Thymus (tissue), 11 donors: ENCODE results near the gene TSPAN10. TPM values are rescaled to one million over a fixed set of nuclear protein-coding genes. Genes with fewer than 3 reads are reported as not detected.

Source experiments
- DNase-seq, 9 donors: peaks; one replicate each; pipeline ENCODE4 v3.0.0-alpha.2; 2013; ENCODE audit warnings: low spot score in 9 of 9, low read depth in 6 of 9, missing footprints in 1 of 9
- H3K27ac ChIP-seq, 2 donors: one replicate each; pipeline ENCODE4 v1.5.1; 2013; ENCODE audit warnings: control low read depth in 1 of 2, low read depth in 1 of 2, low read length in 1 of 2, mild to moderate bottlenecking in 1 of 2, moderate library complexity in 1 of 2
- H3K27me3 ChIP-seq, 2 donors: one replicate each; pipeline ENCODE4 v1.5.1; 2013; ENCODE audit warnings: low read length in 1 of 2; ENCODE audit not compliant: control insufficient read depth in 2 of 2, insufficient read depth in 1 of 2
- H3K36me3 ChIP-seq, 2 donors: one replicate each; pipeline ENCODE4 v1.5.1; 2013; ENCODE audit warnings: low read length in 1 of 2, mild to moderate bottlenecking in 1 of 2, moderate library complexity in 1 of 2; ENCODE audit not compliant: control insufficient read depth in 2 of 2, insufficient read depth in 2 of 2
- H3K4me1 ChIP-seq, 2 donors: one replicate each; pipeline ENCODE4 v1.5.1; 2013; ENCODE audit warnings: low read length in 2 of 2; ENCODE audit not compliant: control insufficient read depth in 2 of 2, insufficient read depth in 2 of 2
- H3K4me3 ChIP-seq, 2 donors: one replicate each; pipeline ENCODE4 v1.5.1; 2013; ENCODE audit warnings: low read length in 2 of 2, control low read depth in 1 of 2, mild to moderate bottlenecking in 1 of 2
- H3K9me3 ChIP-seq, 2 donors: one replicate each; pipeline ENCODE4 v1.5.1; 2013; ENCODE audit warnings: low read length in 1 of 2, mild to moderate bottlenecking in 1 of 2; ENCODE audit not compliant: control insufficient read depth in 2 of 2, insufficient read depth in 1 of 2
- WGBS: extraction: QIAGEN DNeasy Blood & Tissue Kit; methylation state at CpG from one replicate; pipeline ENCODE4 v1.1.7; 2013; 5-methylcytosine and 5-hydroxymethylcytosine counted together
- polyA plus RNA-seq: library from polyadenylated mRNA; stranded (reverse); fragments of 200-250 nt; gene quantifications from one replicate; pipeline ENCODE4 v1.2.3, GENCODE V29; 2013
- total RNA-seq: library from RNA; stranded (reverse); fragments of 120-200 nt; gene quantifications from one replicate; pipeline ENCODE4 v1.2.4, GENCODE V29; 2013
- donor health status: healthy.

Gene TSPAN10
- total and polyA plus RNA-seq, 2 donors: 0.47 to 1.8 TPM

DNA sequence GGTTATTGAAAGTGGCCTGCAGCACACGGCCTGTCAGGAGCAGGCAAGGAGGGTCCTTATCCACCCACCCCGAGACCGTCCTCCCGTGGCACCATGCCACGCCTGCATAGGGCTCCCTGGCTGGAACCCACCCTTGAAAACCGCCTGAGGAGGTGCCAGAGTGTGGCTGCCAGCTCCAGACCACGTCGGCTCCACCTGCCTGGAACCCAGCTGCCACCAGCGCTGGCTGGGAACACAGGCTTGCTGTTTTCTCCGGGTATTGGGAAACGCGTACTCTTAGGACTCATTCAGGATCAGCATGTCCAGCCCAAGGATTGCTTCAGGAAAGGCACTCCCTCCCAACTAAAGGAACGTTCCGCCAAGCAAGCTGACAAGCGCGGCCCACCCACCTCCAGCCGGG lies 39.9 kb downstream of the TSPAN10 start:
- DNase-seq: no peak
- Histone ChIP-seq H3K4me3 (no peak overlapping the region), H3K9me3 (no peaks in the 10 kb centered on the region), H3K27ac (no peak overlapping the region), H3K4me1 (no peaks in the 10 kb centered on the region), H3K27me3 (no peaks in the 10 kb centered on the region), H3K36me3 (peaks cover 40 to 42% of the 10 kb centered on the region in 2 donors)
- 95% methylated on average over 17 of the region's 17 CpGs for whole genome bisulfite sequencing

DNA sequence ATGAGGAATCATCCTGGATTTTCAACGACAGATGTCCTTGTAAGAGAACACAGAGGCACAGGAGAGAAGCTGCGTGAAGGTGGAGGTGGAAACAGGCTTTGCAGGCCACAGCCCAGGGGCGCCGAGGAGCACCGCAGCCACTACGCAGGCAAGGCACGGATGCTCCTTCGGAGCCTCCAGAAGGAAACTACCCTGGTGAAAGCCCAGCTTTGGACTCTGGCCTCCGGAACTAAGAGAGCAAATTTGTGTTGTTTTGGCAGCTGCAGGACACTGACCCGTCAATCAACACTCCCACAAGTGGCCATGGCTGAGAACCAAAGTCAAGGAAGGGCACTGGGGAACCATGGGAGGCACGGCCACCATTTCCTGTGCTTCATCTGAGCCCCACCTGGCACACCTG lies 43.2 kb downstream of the TSPAN10 start:
- no peak overlapping the region for H3K27ac ChIP-seq
- peaks cover 16 to 17% of the 10 kb centered on the region in 2 donors for H3K4me1 ChIP-seq
- no peaks in the 10 kb centered on the region for H3K9me3 ChIP-seq
- no peak for DNase-seq
- 97% methylated on average over 11 of the region's 11 CpGs for WGBS
- no peak overlapping the region for H3K4me3 ChIP-seq
- no peaks in the 10 kb centered on the region for H3K27me3 ChIP-seq
- peaks cover 14 to 15% of the 10 kb centered on the region in 2 donors for H3K36me3 ChIP-seq

DNA sequence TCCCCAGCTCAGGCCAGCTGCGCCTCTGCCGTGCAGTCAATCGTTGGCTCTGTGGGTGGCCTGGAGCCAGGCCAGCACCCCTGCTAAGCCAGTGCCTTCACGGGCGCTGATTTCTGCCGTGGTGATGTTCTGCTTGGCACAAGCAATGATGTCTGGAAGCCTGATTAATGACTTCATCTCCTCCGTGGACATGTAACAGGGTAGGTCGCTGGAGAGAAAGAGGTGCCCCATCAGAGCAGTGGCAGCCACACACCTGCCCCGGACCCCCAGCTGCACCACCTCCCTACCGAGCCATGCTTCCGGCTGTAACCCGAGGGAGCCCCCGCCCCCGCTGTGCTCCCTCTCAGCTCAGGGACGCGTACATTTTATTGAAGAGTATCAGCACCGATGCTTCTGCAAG lies 44.7 kb downstream of the TSPAN10 start:
- no peak for DNase-seq
- no peak overlapping the region for H3K27ac ChIP-seq
- H3K9me3 ChIP-seq: no peaks in the 10 kb centered on the region
- WGBS: 96% methylated on average over 17 of the region's 17 CpGs
- H3K4me3 ChIP-seq: no peak overlapping the region
- H3K36me3 ChIP-seq: peaks cover 16 to 27% of the 10 kb centered on the region in 2 donors
- H3K4me1 ChIP-seq: peaks cover 16 to 25% of the 10 kb centered on the region in 2 donors
- no peaks in the 10 kb centered on the region for H3K27me3 ChIP-seq

DNA sequence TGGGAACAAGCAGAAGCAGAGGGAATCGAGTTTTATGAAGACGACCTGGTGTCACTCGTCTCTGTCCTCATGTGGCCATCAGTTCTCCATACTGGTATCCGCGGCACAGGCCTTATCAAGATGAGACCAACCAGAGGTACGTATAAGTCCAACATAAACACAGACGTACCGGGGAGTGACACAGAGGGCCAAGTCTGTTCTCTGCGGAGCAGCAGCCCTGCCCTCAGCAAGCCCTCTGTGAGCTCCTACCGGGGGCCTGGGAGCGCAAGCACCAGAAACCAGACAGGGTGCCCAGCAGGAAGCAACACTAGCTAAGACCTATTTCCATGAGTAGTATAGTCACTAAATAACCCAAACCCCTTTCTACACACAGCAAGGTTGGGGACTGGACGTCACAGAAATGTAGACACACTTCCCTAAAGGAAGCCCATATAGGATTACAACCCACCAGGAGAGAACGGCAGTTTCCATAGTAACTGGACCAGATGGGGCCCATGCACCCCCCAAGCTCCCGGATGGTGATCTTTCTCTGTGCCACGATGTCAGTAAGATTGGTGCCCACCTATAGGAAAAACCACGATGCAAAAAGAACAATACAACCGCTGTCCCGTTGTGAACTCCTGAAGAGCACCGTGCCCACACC lies 45.7 kb downstream of the TSPAN10 start:
- WGBS: 51% methylated on average over 19 of the region's 19 CpGs
- Histone ChIP-seq H3K9me3 (no peaks in the 10 kb centered on the region), H3K4me3 (peak overlapping the region; percentile 93 to 99), H3K36me3 (peaks cover 25 to 37% of the 10 kb centered on the region in 2 donors), H3K27me3 (no peaks in the 10 kb centered on the region), H3K27ac (peak overlapping the region in 1 of 2 donors; percentile 33), H3K4me1 (peaks cover 16 to 25% of the 10 kb centered on the region in 2 donors)
- DNase-seq: no peak

DNA sequence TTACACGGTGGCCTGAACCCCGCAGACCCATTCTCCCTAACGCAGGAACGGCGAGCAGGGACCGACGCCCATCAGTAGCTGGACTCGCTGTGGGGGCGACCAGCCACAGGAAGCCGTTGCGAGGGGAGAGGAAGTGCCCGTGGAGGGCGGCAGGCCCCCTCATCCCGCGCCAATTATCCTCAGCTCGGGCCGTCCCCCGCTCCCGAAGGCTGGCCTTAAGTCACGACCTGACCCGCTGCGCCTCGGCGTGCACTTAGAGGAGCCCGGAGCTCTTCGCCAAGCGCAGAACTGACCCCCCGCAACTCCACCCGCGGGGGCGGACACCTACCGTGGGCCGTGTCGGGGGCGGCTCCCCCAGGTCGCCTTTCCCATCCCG lies 46.2 kb downstream of the TSPAN10 start:
- no peaks in the 10 kb centered on the region for H3K27me3 ChIP-seq
- peak overlapping the region; percentile 47 to 83 for H3K27ac ChIP-seq
- peak overlapping the region; percentile 93 to 99 for H3K4me3 ChIP-seq
- DNase-seq: peak in 2 of 9 donors; percentile 14 to 18
- H3K9me3 ChIP-seq: no peaks in the 10 kb centered on the region
- peaks cover 30 to 42% of the 10 kb centered on the region in 2 donors for H3K36me3 ChIP-seq
- under 1% methylated on average over 37 of the region's 37 CpGs for WGBS
- H3K4me1 ChIP-seq: peaks cover 16 to 25% of the 10 kb centered on the region in 2 donors

DNA sequence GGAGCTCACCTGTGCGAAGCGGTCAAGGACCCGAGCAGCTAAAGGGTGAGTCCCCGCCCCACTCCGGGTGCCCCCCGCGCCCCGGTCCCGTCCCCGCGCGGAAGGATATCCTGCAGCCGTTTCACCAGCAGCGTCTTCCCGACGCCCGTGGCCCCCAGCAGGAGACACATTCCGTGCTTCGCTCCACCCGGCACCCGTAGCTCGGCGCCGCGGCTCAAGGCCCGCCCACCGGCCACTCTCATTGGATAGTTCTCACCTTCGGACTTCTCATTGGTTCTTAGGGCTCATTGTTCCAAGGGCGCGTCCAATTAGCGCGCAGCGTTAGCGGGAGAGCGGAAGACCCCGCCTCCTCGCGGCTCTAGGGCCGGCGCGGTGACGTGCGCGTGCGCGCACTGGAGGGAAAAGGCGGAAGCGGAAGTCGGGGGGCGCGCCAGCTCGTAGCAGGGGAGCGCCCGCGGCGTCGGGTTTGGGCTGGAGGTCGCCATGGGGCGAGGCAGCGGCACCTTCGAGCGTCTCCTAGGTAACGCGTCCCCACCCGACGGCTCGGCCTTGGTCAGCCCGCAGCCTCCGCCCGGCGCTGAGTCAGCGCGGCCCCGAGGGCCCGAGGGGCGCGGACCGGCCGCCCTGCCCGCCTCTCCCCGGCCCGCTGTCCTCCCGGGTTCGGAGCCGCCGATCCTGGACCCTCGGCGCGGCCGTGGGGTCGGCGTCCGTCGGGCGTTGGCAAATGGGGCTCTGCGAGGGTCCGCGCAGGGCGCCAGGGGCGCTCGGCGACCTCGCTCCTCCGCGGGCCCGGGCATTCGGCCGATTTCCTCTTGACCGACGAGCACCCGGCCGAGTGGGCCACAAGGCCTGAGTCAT lies 46.8 kb downstream of the TSPAN10 start, which contains the start of the genes ARL16 and HGS:
Gene ARL16 (minus strand): TSS at position 214 of the 858 bp plus-strand sequence. CDS start 44 bp downstream, at position 170.
Gene HGS (plus strand): TSS at position 428 of the 858 bp plus-strand sequence. CDS start 56 bp downstream, at position 484.
- Histone ChIP-seq H3K27ac (peak within 1 kb of the TSS; percentile 47 to 83), H3K27me3 (no peaks in the 10 kb centered on the region), H3K36me3 (peaks cover 36 to 48% of the 10 kb centered on the region in 2 donors), H3K9me3 (no peaks in the 10 kb centered on the region), H3K4me1 (peaks cover 16 to 25% of the 10 kb centered on the region in 2 donors), H3K4me3 (peak within 1 kb of the TSS; percentile 93 to 99)
- under 1% methylated on average over 112 of the region's 112 CpGs for WGBS
- DNase-seq: peak; percentile 96 to 100 (median 99)

DNA sequence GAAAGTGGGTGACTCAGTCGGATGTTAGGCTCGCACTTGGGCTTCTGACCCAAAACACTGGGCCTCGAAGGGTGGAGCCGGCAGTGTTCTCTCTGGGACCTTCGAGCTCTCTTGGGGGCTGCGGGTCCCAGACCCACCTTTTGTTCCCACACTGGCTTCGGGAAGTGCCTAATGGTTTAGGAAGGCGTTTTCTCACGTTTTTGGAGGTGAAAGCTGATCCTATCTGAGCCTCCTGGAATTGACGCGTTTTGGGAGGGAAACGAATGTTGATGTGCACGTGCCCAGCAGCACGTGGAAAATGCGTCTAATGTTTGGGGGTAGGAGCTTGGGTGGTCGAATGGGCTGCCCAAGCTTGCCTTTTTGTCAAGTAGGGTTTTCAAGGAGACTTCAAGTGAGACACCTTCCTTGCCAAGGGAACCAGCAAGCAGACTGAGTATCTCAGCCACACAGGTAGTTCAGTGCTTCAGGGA lies 47.5 kb downstream of the TSPAN10 start:
- H3K4me1 ChIP-seq: peaks cover 16 to 25% of the 10 kb centered on the region in 2 donors
- peaks cover 43 to 55% of the 10 kb centered on the region in 2 donors for H3K36me3 ChIP-seq
- no peaks in the 10 kb centered on the region for H3K27me3 ChIP-seq
- H3K27ac ChIP-seq: peak overlapping the region in 1 of 2 donors; percentile 58
- H3K4me3 ChIP-seq: peak overlapping the region; percentile 93 to 99
- DNase-seq: no peak
- WGBS: 9% methylated on average over 16 of the region's 16 CpGs
- H3K9me3 ChIP-seq: no peaks in the 10 kb centered on the region

DNA sequence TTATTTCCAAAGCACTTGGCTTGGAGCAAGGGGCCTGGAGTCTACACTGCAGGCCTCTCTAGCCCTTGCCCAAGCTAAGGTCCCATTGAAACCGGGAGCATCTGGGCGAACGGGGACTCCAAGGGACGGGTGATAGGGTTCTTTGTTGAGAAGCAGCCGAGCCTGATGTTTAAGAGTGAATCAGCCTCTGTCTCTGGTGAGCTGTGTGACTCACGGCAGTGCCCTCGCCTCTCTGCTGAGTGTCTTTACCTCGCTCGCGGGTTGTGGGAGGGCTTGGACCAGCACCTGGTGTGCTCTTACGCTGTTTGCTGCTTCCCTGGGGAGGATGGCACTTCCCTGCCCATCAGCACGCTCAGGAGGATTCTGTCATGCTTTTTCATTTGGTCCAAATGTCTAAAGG lies 48.1 kb downstream of the TSPAN10 start:
- no peak overlapping the region for H3K27ac ChIP-seq
- H3K27me3 ChIP-seq: no peaks in the 10 kb centered on the region
- no peaks in the 10 kb centered on the region for H3K9me3 ChIP-seq
- peak overlapping the region; percentile 93 to 99 for H3K4me3 ChIP-seq
- DNase-seq: no peak
- 87% methylated on average over 12 of the region's 12 CpGs for WGBS
- peaks cover 16 to 25% of the 10 kb centered on the region in 2 donors for H3K4me1 ChIP-seq
- peaks cover 49 to 57% of the 10 kb centered on the region in 2 donors for H3K36me3 ChIP-seq

DNA sequence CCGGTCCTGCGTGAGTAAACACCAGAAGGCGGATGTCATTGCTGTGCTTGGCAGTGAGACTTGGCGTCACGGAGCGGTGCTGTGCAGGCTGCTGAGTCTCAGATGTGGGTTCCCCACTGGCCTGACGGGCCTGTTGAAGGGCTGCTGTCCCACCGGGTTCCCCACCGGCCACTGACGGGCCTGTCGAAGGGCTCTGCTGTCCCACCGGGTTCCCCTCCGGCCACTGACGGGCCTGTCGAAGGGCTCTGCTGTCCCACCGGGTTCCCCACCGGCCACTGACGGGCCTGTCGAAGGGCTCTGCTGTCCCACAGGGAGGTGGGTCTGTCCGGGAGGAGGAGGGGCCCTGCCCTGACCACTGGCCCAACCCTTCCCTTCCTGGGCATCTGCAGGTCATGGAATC lies 49.6 kb downstream of the TSPAN10 start:
- Histone ChIP-seq H3K27ac (no peak overlapping the region), H3K9me3 (no peaks in the 10 kb centered on the region), H3K4me3 (no peak overlapping the region), H3K4me1 (peaks cover 16 to 25% of the 10 kb centered on the region in 2 donors), H3K36me3 (peaks cover 59 to 63% of the 10 kb centered on the region in 2 donors), H3K27me3 (no peaks in the 10 kb centered on the region)
- no peak for DNase-seq
- 98% methylated on average over 20 of the region's 20 CpGs for WGBS
